K562 (cell line): ENCODE measurements around the gene NPB. TPM values are rescaled to one million over a fixed set of nuclear protein-coding genes. Genes with fewer than 3 reads are reported as not detected.

ENCODE experiments used
- CLOCK ChIP-seq: fragments of 250-450 bp; sonication (Bioruptor Pico); IDR thresholded peaks from 2 replicates; pipeline ENCODE4 v1.4.0; 2020; ENCODE audit warnings: mild to moderate bottlenecking, moderate library complexity, borderline replicate concordance
- NFIC ChIP-seq: fragments of 450-650 bp; IDR thresholded peaks from 2 replicates; pipeline ENCODE4 v1.6.1; 2017; ENCODE audit warnings: mild to moderate bottlenecking, inconsistent platforms
- PML ChIP-seq: IDR thresholded peaks from 2 replicates; pipeline ENCODE4 v1.6.1; 2012; ENCODE audit warnings: low read length, inconsistent platforms
- RBM15 ChIP-seq: fragments of 200-400 bp; formaldehyde crosslinking; IDR thresholded peaks from 2 replicates; pipeline ENCODE4 v1.6.1; 2018; ENCODE audit warnings: mild to moderate bottlenecking, low read length, moderate library complexity; ENCODE audit not compliant: insufficient read depth
- SIX5 ChIP-seq, 2 experiments: IDR thresholded peaks; 2 replicates each; pipeline ENCODE4 v1.6.1; 2011; ENCODE audit warnings: low read length in 2 of 2, borderline replicate concordance in 1 of 2, low read depth in 1 of 2, mild to moderate bottlenecking in 1 of 2, moderate library complexity in 1 of 2; ENCODE audit not compliant: insufficient read depth in 1 of 2
- ZFPM2 ChIP-seq: fragments of 250-450 bp; sonication (Bioruptor Pico); IDR thresholded peaks from 2 replicates; pipeline ENCODE4 v1.5.1; 2022; ENCODE audit warnings: mild to moderate bottlenecking
- ZNF184 ChIP-seq: sonication (generic); formaldehyde crosslinking; IDR thresholded peaks from 2 replicates; pipeline ENCODE4 v1.5.0; 2020; ENCODE audit warnings: missing genetic modification reagents
- ZNF444 ChIP-seq: fragments of 250-450 bp; sonication (Bioruptor Pico); IDR thresholded peaks from 2 replicates; pipeline ENCODE4 v1.4.0; 2020; ENCODE audit warnings: mild to moderate bottlenecking, moderate library complexity
- ZNF589 ChIP-seq: fragments of 200-800 bp; sonication (Bioruptor generic); IDR thresholded peaks from 2 replicates; pipeline ENCODE4 v1.6.1; 2016; ENCODE audit warnings: low read depth, missing genetic modification characterization, missing compliant biosample characterization
- ZNF644 ChIP-seq: fragments of 200-800 bp; sonication (Bioruptor generic); IDR thresholded peaks from 2 replicates; pipeline ENCODE4 v1.6.1; 2016; ENCODE audit warnings: low read depth, missing genetic modification characterization, missing compliant biosample characterization
- polyA plus RNA-seq, 8 experiments: library from polyadenylated mRNA; depleted of rRNA in 4 of 8; stranded (reverse) in 5 of 8; unstranded in 3 of 8; fragments of >200 nt; fragmentation: Nextera tagmentation in 2 of 8; fragmentation: Illumina TruSeq in 1 of 8; extraction: Ambion mirVana in 2 of 8; extraction: Trizol in 1 of 8; gene quantifications; 2 replicates each; pipeline versions ENCODE4 v1.2.1 to v1.2.3, GENCODE V29; 2011 to 2014; ENCODE audit warnings: inconsistent platforms in 1 of 8, missing spikeins in 1 of 8
- total RNA-seq, 7 experiments: library from RNA; depleted of rRNA in 6 of 7; stranded (reverse); fragments of >200 nt in 6 of 7; fragmentation: Illumina TruSeq in 2 of 7; extraction: Trizol in 2 of 7; gene quantifications; 2 replicates each; pipeline versions ENCODE4 v1.2.1 to v1.2.3, GENCODE V29; 2011 to 2021; ENCODE audit warnings: low replicate concordance in 1 of 7
- TF ChIP-seq, protein P1 (sequence below), 2 experiments: fragments of 450-650 bp; formaldehyde crosslinking in 1 of 2; IDR thresholded peaks; 2 replicates each; pipeline versions ENCODE4 v1.4.0 to v1.6.1; 2014 to 2020; ENCODE audit warnings: mild to moderate bottlenecking in 2 of 2, borderline replicate concordance in 1 of 2, low read depth in 1 of 2
- TF ChIP-seq, protein P2 (sequence below), 2 experiments: fragments of 150-350 bp in 1 of 2; IDR thresholded peaks; 2 replicates each; pipeline ENCODE4 v1.6.1; 2012 to 2016; ENCODE audit warnings: low read depth in 2 of 2, low read length in 2 of 2, mild to moderate bottlenecking in 1 of 2, moderate library complexity in 1 of 2

The NPB gene
- total and polyA plus RNA-seq, 9 of the 15 experiments (the other 6 are each of a cell fraction or from before 2014, with no cell fraction given) = 0.03 to 0.61 (median 0.14) TPM; not detected in 2

- TF ChIP-seq, protein P1, sequence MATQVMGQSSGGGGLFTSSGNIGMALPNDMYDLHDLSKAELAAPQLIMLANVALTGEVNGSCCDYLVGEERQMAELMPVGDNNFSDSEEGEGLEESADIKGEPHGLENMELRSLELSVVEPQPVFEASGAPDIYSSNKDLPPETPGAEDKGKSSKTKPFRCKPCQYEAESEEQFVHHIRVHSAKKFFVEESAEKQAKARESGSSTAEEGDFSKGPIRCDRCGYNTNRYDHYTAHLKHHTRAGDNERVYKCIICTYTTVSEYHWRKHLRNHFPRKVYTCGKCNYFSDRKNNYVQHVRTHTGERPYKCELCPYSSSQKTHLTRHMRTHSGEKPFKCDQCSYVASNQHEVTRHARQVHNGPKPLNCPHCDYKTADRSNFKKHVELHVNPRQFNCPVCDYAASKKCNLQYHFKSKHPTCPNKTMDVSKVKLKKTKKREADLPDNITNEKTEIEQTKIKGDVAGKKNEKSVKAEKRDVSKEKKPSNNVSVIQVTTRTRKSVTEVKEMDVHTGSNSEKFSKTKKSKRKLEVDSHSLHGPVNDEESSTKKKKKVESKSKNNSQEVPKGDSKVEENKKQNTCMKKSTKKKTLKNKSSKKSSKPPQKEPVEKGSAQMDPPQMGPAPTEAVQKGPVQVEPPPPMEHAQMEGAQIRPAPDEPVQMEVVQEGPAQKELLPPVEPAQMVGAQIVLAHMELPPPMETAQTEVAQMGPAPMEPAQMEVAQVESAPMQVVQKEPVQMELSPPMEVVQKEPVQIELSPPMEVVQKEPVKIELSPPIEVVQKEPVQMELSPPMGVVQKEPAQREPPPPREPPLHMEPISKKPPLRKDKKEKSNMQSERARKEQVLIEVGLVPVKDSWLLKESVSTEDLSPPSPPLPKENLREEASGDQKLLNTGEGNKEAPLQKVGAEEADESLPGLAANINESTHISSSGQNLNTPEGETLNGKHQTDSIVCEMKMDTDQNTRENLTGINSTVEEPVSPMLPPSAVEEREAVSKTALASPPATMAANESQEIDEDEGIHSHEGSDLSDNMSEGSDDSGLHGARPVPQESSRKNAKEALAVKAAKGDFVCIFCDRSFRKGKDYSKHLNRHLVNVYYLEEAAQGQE (IDR thresholded peaks at IDR 0.05; ENCODE audit: borderline replicate concordance) = no peak
- TF ChIP-seq, protein P1 (CRISPR knock-in tag; IDR thresholded peaks at IDR 0.05; ENCODE audit: low read depth) = peak; percentile 68
- TF ChIP-seq SIX5 (IDR thresholded peaks at IDR 0.05; ENCODE audit: borderline replicate concordance in 1 of 2, insufficient read depth in 1 of 2, low read depth in 1 of 2, low read length in 2 of 2) (no peak), ZNF589 (CRISPR knock-in tag) (no peak), CLOCK (CRISPR knock-in tag) (no peak), ZNF444 (CRISPR knock-in tag) (no peak), PML (peak; percentile 19), ZNF644 (tag) (no peak), NFIC (no peak), ZFPM2 (CRISPR knock-in tag) (0 out of 2 replicates have a peak, but pooled peaks have one; percentile 9), ZNF184 (CRISPR knock-in tag) (no peak), RBM15 (no peak)
- TF ChIP-seq, protein P2, sequence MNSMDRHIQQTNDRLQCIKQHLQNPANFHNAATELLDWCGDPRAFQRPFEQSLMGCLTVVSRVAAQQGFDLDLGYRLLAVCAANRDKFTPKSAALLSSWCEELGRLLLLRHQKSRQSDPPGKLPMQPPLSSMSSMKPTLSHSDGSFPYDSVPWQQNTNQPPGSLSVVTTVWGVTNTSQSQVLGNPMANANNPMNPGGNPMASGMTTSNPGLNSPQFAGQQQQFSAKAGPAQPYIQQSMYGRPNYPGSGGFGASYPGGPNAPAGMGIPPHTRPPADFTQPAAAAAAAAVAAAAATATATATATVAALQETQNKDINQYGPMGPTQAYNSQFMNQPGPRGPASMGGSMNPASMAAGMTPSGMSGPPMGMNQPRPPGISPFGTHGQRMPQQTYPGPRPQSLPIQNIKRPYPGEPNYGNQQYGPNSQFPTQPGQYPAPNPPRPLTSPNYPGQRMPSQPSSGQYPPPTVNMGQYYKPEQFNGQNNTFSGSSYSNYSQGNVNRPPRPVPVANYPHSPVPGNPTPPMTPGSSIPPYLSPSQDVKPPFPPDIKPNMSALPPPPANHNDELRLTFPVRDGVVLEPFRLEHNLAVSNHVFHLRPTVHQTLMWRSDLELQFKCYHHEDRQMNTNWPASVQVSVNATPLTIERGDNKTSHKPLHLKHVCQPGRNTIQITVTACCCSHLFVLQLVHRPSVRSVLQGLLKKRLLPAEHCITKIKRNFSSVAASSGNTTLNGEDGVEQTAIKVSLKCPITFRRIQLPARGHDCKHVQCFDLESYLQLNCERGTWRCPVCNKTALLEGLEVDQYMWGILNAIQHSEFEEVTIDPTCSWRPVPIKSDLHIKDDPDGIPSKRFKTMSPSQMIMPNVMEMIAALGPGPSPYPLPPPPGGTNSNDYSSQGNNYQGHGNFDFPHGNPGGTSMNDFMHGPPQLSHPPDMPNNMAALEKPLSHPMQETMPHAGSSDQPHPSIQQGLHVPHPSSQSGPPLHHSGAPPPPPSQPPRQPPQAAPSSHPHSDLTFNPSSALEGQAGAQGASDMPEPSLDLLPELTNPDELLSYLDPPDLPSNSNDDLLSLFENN (IDR thresholded peaks at IDR 0.05; ENCODE audit: low read depth in 2 of 2, low read length in 2 of 2) = 0 out of 4 replicates have a peak, but pooled peaks of 1 of the 2 experiments have one; percentile 27
These were observed 35.4 kb upstream of the NPB start (continued) for GRCh38 chr17:81866440-81867169.
